Stomach (tissue), 9 donors: ENCODE results near the gene MAP3K20. TPM values are rescaled to one million over a fixed set of nuclear protein-coding genes. Genes with fewer than 3 reads are reported as not detected.
"Not testable (repeated sequence)": the region's sequence is repeated elsewhere in the genome, so short reads cannot be mapped to it uniquely, and the experiment has no call there.

Experiments used
- DNase-seq, 2 donors: peaks; one replicate each; pipeline versions ENCODE4 v3.0.0 to v3.0.0-alpha.2; 2013 to 2019
- H3K27ac ChIP-seq, 5 donors: fragments of 200-600 bp in 4 of 5; sonication (generic) in 4 of 5; one replicate each; pipeline ENCODE4 v1.5.1; 2013 to 2019; ENCODE audit warnings: mild to moderate bottlenecking in 1 of 5, moderate library complexity in 1 of 5
- H3K27me3 ChIP-seq, 3 donors: fragments of 200-600 bp; sonication (generic); one replicate each; pipeline ENCODE4 v1.5.1; 2017 to 2019; ENCODE audit warnings: mixed run types in 1 of 3
- H3K36me3 ChIP-seq, 4 donors: fragments of 200-600 bp; sonication (generic); 1 replicate in 3 of 4; 2 replicates in 1 of 4; pipeline ENCODE4 v1.5.1; 2016 to 2019
- H3K4me1 ChIP-seq, 4 donors: fragments of 200-600 bp; sonication (generic); one replicate each; pipeline ENCODE4 v1.5.1; 2016 to 2019
- H3K4me3 ChIP-seq, 4 donors: fragments of 200-600 bp; sonication (generic) in 3 of 4; one replicate each; pipeline ENCODE4 v1.5.1; 2016 to 2019; ENCODE audit warnings: mild to moderate bottlenecking in 1 of 4
- H3K9me3 ChIP-seq, 4 donors: fragments of 200-600 bp; sonication (generic); one replicate each; pipeline ENCODE4 v1.5.1; 2016 to 2019
- EP300 ChIP-seq: sonication (generic); formaldehyde crosslinking; IDR thresholded peaks from one replicate; pipeline ENCODE4 v1.6.1; 2017; ENCODE audit warnings: antibody characterized with exemption
- POLR2A ChIP-seq, 4 donors: fragments of 450-650 bp; IDR thresholded peaks; one replicate each; pipeline ENCODE4 v1.6.1; 2016; ENCODE audit warnings: antibody characterized with exemption in 4 of 4, control low read depth in 2 of 4, mild to moderate bottlenecking in 1 of 4, moderate library complexity in 1 of 4
- POLR2AphosphoS5 ChIP-seq, 3 donors: sonication (generic); formaldehyde crosslinking; IDR thresholded peaks; one replicate each; pipeline ENCODE4 v1.6.1; 2016; ENCODE audit warnings: antibody characterized with exemption in 3 of 3
- WGBS, 5 donors: extraction: QIAGEN DNeasy Blood & Tissue Kit in 3 of 5; methylation state at CpG; one replicate each; pipeline versions ENCODE4 v1.1.5 to v1.1.7; 2013 to 2018; 5-methylcytosine and 5-hydroxymethylcytosine counted together
- intact Hi-C: fragments of 100-400 bp; cut with DNase I; formaldehyde crosslinking; loops from one replicate; pipeline ENCODE4 v1.15.1; 2023; ENCODE audit warnings: low total_unique reads
- polyA plus RNA-seq, 3 donors: library from polyadenylated mRNA; stranded (reverse); fragments of 200-250 nt; gene quantifications; one replicate each; pipeline ENCODE4 v1.2.3, GENCODE V29; 2013
- total RNA-seq, 5 donors: library from RNA; depleted of rRNA; stranded (reverse); fragments of >200 nt; gene quantifications; one replicate each; pipeline versions ENCODE4 v1.1.0 to v1.2.3, GENCODE V29; 2014 to 2016
- TF ChIP-seq, protein P1 (sequence below), 7 experiments: fragments of 450-650 bp in 4 of 7; fragments of 200-600 bp in 3 of 7; sonication (generic) in 3 of 7; IDR thresholded peaks; one replicate each; pipeline ENCODE4 v1.5.1; 2016 to 2019; ENCODE audit warnings: antibody characterized with exemption in 7 of 7, control low read depth in 2 of 7, mild to moderate bottlenecking in 1 of 7
- donor health status: healthy with polysubstance abuse.
- donor health status: Bipolar disorder and iron deficiency.
- donor health status: healthy.

Gene MAP3K20
- total and polyA plus RNA-seq, 8 donors: 9.3 to 180 (median 29.2) TPM

DNA sequence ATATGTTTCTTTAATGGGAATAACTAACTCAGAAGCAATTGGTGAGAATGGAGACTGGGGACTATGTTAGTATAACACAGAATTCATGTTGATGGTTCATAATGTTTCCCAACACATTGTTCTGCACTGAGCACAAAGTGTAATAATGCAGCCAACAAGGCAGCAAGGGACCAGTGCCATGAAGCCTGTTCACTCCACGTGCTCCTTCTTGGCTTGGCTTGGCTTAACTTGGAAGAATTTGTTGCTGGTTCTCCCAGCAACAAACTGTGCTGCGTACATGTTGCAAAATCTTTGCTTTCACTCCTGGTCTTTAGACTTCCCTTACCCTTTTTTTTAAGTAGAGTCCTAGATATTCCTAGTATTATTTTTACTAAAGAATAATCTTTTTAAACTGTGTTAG is 129.7 kb downstream of the MAP3K20 start:
- Histone ChIP-seq H3K27me3 (no peaks in the 10 kb centered on the region), H3K4me1 (peaks cover 0 to 47% (median 20%) of the 10 kb centered on the region in 4 donors), H3K27ac (peak overlapping the region in 4 of 5 donors; percentile 32 to 78 (median 53)), H3K4me3 (no peak overlapping the region), H3K9me3 (no peaks in the 10 kb centered on the region), H3K36me3 (peaks cover 0 to 8% (median 0%) of the 10 kb centered on the region in 4 donors)
- WGBS, 5 donors: 51 to 85% (median 70%) methylated on average over 2 of the region's 2 CpGs
- peak; percentile 32 to 63 for DNase-seq
- intact Hi-C loops: no loop called here
- TF ChIP-seq POLR2A (IDR thresholded peaks at IDR 0.05): no peak
- TF ChIP-seq EP300: peak; percentile 43
- TF ChIP-seq POLR2AphosphoS5 (IDR thresholded peaks at IDR 0.05): peak; percentile 67 to 95 (median 94)

DNA sequence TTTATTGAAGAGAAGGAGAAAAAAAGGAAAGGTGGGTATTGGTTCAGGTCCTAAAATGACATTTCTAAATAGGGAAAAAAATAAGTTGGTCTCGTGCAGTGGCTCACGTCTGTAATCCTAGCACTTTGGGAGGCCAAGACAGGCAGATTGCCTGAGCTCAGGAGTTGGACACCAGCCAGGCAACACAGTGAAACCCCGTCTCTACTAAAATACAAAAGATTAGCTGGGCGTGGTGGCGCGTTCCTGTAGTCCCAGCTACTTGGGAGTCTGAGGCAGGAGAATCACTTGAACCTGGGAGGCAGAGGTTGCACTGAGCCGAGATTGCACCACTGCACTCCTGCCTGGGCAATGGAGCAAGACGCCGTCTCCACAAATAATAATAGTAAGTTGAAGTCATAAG is 131.5 kb downstream of the MAP3K20 start:
- Histone ChIP-seq H3K27ac (peak overlapping the region in 2 of 5 donors; percentile 59 to 78), H3K4me1 (peaks cover 0 to 54% (median 26%) of the 10 kb centered on the region in 4 donors)
- H3K36me3 ChIP-seq, H3K9me3 ChIP-seq, H3K27me3 ChIP-seq, intact Hi-C loops, H3K4me3 ChIP-seq: not testable (repeated sequence)
- 41 to 63% (median 48%) methylated on average over 9 of the region's 9 CpGs for WGBS, 5 donors
- DNase-seq: peak in 1 of 2 donors; percentile 49

DNA sequence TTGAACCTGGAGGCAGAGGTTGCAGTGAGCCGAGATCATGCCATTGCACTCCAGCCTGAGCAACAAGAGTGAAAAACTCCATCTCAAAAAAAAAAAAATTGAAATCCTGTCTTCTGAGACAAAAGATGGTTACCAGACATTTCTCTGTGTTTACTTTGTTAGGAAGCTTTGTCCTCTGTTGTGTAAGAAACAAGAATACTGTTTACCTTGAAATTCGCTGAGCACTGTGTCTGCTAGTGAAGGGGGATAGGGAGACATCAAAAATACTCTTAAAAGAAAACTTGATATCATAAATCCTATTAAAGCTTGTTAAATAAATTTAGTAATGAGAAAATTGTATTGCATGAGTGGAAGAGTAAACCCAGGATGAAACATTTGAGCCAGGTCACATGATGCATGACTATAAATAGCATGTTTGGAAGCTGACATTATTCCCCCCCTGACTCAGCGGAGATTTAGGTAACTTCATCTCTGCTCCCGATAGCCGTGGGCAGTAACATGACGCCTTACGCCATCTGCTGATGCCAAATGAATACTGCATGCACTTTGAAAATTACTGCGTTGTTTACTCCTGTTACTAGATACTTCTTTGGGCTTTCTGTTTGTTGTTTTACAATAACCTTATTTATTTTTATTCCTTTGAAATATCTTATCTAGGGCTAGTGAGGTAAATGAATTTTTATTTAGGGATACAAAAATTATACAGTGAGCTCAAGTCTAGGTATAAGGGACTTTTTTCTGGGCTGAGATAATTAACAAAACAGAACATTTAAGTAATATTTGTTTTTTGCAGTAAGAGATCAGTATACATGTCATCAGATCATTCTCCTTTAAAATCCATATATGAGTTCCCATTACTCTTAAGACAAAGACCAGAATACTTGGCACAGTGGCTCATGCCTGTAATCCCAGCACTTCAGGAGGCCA is 134.9 kb downstream of the MAP3K20 start:
- H3K4me3 ChIP-seq: no peak overlapping the region
- WGBS, 5 donors: 16 to 18% (median 17%) methylated on average over 8 of the region's 8 CpGs
- H3K36me3 ChIP-seq: peaks cover 0 to 8% (median 2%) of the 10 kb centered on the region in 4 donors
- DNase-seq: peak; percentile 61 to 93
- intact Hi-C loops: loop anchor here (5.0 kb wide), 1 partner anchor 183 kb away; no protein-coding TSS in a partner anchor
- peak overlapping the region in 4 of 5 donors; percentile 20 to 78 (median 55) for H3K27ac ChIP-seq
- TF ChIP-seq EP300 (no peak), POLR2AphosphoS5 (IDR thresholded peaks at IDR 0.05) (peak; percentile 33 to 87 (median 74)), POLR2A (IDR thresholded peaks at IDR 0.05) (no peak)
- TF ChIP-seq, protein P1, sequence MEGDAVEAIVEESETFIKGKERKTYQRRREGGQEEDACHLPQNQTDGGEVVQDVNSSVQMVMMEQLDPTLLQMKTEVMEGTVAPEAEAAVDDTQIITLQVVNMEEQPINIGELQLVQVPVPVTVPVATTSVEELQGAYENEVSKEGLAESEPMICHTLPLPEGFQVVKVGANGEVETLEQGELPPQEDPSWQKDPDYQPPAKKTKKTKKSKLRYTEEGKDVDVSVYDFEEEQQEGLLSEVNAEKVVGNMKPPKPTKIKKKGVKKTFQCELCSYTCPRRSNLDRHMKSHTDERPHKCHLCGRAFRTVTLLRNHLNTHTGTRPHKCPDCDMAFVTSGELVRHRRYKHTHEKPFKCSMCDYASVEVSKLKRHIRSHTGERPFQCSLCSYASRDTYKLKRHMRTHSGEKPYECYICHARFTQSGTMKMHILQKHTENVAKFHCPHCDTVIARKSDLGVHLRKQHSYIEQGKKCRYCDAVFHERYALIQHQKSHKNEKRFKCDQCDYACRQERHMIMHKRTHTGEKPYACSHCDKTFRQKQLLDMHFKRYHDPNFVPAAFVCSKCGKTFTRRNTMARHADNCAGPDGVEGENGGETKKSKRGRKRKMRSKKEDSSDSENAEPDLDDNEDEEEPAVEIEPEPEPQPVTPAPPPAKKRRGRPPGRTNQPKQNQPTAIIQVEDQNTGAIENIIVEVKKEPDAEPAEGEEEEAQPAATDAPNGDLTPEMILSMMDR (IDR thresholded peaks at IDR 0.05): peak in 6 of 7 experiments; percentile 8 to 91 (median 84)
- no peaks in the 10 kb centered on the region for H3K27me3 ChIP-seq
- H3K4me1 ChIP-seq: peaks cover 0 to 50% (median 25%) of the 10 kb centered on the region in 4 donors
- H3K9me3 ChIP-seq: no peaks in the 10 kb centered on the region

DNA sequence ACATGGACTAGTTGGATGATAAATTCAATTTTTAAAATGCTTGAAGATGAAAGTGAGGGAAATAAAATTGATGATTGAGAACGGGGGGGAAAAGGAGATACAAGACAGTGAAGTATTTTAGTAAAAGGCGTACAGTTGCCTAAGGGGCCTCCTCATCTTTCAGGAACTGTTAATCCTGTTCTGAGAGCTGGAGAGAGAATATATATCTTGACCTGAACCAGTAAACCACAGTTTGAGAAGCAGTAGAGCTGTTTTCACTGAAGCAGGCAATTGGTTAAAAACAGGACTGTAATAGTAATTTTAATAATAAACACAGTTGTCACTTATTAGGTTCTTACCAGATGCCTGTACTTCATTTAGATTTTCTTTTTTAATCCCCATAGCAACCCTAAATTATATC is 137.5 kb downstream of the MAP3K20 start:
- Histone ChIP-seq H3K4me1 (peaks cover 0 to 37% (median 14%) of the 10 kb centered on the region in 4 donors), H3K36me3 (peaks cover 0 to 8% (median 2%) of the 10 kb centered on the region in 4 donors), H3K4me3 (no peak overlapping the region), H3K27ac (peak overlapping the region in 1 of 5 donors; percentile 41), H3K27me3 (no peaks in the 10 kb centered on the region), H3K9me3 (no peaks in the 10 kb centered on the region)
- no peak for TF ChIP-seq POLR2A (IDR thresholded peaks at IDR 0.05)
- no peak for DNase-seq
- 80 to 89% (median 87%) methylated on average over 2 of the region's 2 CpGs for WGBS, 5 donors
- intact Hi-C loops: loop anchor here (5.0 kb wide), 1 partner anchor 186 kb away; no protein-coding TSS in a partner anchor

DNA sequence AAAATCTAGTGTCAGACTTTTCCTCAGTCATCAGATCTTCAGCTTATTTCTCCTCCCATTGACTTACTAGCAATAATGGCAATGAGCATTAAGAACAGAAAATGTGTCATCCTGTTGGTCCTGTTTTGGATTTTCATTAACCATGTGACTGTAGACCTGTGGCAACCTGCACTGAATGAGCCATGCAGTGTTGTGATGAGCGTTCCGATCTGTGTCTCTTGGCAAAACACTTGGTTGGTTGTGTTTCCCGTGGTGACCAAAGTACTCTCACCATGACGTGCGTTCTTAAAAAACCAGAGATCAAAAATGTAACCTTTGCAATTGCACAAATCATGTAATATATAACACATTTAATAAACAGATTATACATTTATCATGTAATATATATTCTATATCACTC is 138.6 kb downstream of the MAP3K20 start:
- Histone ChIP-seq H3K36me3 (peaks cover 0 to 8% (median 2%) of the 10 kb centered on the region in 4 donors), H3K27me3 (no peaks in the 10 kb centered on the region), H3K27ac (peak overlapping the region in 1 of 5 donors; percentile 41), H3K4me3 (no peak overlapping the region), H3K9me3 (no peaks in the 10 kb centered on the region), H3K4me1 (peaks cover 0 to 46% (median 19%) of the 10 kb centered on the region in 4 donors)
- WGBS, 5 donors: 75 to 95% (median 92%) methylated on average over 5 of the region's 5 CpGs
- TF ChIP-seq POLR2AphosphoS5 (IDR thresholded peaks at IDR 0.05): peak in 2 of 3 donors; percentile 15 to 30
- TF ChIP-seq, protein P1 (IDR thresholded peaks at IDR 0.05): no peak
- no peak for TF ChIP-seq POLR2A (IDR thresholded peaks at IDR 0.05)
- intact Hi-C loops: loop anchor here (5.0 kb wide), 1 partner anchor 187 kb away; no protein-coding TSS in a partner anchor
- no peak for DNase-seq
